GM15510 (cell line): Measurements from ENCODE around the gene RASGRP1.

Experiments used
- POLR2A ChIP-seq: IDR thresholded peaks from 3 replicates; pipeline ENCODE4 v1.6.1; 2011; ENCODE audit warnings: borderline replicate concordance; ENCODE audit not compliant: insufficient read length; ENCODE audit errors: extremely low read depth

RASGRP1 gene

DNA sequence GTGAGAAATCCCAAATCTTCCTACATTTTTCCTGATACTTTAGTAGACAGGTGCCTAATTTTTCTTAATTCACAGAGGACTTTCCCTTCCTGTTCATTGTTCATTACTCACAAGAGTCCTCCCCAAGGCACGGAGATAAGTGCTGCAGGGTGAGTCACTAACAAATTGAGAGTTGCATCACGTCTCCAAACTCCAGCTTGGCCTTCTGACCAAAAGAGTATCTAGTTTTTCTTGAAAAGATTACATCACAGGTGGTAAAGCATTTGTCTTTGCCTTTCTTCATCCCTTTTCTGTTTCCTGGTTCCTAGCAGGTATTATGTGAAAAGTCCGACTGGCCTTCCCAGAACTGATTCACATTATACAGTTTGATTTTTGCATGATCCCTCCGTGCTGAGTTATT, 24.9 kb upstream of the RASGRP1 start:
- no peak for TF ChIP-seq POLR2A

DNA sequence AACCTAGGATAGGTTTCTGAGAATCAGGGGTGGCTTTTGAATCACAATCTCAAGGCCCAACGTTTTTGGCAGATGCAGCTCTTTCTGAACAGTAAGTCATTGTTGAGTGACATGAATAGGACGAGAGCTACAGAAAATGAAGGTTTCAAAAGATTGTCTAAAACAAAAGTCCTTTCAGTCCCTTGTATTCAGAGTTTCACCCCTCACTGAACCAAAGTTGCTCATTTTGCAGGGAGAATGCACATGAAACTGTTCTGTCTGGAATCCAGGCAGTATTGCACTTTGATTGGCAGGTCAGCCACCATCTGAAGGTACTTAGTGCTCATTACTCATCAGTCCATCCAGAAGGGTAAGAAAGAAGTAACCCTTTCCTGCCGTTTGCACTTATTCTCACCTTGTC, 24.1 kb upstream of the RASGRP1 start:
- no peak for TF ChIP-seq POLR2A

DNA sequence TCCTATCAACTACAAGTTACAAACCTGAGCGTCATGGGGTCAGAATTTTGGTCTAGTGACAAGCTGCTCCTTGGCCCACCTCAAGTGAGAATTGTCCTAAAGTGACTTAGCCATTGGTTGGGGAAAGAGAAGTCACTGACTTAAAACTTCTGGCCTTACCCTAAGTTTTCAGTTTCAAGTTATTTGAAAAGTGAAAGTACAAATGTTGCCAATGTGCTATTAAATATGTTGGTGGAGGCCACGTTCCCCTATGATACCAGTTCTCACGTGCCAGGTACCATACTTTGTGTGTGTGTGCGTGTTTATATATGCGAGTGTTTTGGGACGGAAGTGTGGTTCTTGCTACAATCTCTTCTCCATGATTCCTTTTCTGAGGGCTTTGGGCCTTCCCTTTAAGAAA, 22.6 kb upstream of the RASGRP1 start:
- no peak for TF ChIP-seq POLR2A

DNA sequence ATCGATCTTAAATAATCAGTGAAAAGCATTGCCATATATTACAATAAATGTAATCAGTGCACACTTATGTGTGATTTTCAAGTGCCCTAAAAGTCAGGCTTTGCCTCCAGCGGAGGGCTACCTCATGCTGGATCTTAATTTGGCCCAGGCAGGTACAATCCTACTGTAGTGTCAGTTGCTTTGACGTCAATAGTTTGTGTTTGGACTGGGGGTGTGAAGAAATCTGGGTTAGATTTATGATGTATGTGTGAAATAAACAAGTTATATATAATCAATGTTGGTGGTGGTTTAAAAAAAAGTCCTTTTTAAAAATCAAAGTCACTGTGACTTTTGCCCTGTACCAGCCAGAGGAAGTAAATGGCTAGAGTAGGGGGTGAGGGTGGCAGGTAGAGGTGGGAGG, 14.0 kb upstream of the RASGRP1 start:
- TF ChIP-seq POLR2A = no peak

DNA sequence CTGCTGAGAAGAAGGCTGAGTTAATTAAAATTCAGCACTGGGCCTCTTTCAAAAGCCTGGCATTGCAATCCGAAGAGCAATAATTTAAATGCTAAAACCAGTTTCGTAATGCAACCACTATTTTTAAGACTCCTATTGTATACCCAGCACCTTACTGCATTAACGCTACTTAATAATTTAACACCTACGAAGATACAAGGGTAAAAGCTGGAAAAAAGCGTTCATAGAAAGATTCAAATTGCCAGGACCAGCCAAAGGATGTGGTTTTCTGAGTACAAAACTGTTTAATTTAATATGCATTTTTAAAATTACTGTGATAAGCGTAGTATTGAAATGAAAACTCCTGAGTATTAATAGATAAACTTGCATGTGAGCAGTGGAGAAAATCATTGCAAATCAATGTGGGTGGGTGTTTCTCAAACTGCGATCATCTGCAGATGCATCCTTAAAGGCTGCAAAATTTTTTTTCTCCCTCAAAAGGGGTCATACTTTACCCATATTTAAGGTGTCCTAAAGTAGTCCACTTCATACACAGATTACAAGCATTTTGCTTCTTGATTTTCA, 12.9 kb upstream of the RASGRP1 start:
- no peak for TF ChIP-seq POLR2A

DNA sequence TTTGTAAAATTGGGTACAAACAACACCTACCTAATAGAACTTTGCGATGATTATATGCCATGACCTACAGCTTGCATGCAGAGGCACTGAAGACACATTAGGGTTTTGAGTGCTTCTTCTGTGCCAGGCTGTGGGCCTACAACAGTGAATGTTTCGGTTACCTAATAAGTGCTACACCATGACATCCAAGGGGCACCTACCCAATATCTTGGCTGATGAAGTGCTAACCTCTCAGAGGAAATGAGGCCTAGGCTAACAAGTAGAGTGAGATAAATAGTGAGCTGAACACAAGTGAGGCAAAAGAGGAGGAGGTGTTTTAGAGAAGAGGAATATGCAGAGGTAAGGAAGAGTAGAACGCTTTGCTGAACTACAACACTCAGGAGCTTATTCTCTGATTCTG, 12.2 kb upstream of the RASGRP1 start:
- no peak for TF ChIP-seq POLR2A

DNA sequence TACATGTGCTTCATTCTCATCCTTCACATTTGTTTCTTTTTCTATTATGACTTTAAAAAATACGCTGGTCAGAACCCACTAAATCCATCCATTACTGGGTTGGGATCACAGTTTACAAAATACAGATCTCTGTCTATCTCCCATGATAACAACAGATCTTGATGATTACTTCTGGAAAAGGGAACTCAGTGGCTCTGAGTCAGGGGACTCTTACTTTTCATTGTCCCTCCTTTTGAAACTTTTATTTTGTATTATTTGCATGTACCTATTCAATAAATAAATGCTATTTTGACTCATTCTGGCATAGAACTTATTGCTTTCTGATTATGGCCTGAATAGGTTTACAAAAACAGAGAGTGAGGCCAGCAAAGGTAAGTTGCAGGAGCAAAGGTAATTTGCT, 11.6 kb upstream of the RASGRP1 start:
- no peak for TF ChIP-seq POLR2A

DNA sequence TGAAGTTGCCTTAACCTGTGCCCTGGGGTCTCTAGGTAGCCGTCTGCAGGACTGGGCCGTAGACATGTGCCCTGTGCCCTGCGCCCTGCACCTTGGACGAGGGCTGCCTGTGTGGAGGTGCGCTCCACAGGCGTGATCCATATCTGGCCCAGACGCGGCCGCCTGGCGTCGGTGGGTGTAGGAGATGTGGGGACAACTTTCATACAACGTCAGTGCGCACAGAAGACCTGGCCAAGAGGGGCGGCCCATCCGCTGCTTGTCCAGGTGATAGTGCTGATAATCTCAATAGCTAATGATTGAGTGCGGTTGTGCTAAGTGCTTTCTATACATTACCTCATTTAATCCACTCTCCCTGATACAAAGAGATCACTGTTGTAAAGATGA, 665 bp upstream of the RASGRP1 start:
- no peak for TF ChIP-seq POLR2A

DNA sequence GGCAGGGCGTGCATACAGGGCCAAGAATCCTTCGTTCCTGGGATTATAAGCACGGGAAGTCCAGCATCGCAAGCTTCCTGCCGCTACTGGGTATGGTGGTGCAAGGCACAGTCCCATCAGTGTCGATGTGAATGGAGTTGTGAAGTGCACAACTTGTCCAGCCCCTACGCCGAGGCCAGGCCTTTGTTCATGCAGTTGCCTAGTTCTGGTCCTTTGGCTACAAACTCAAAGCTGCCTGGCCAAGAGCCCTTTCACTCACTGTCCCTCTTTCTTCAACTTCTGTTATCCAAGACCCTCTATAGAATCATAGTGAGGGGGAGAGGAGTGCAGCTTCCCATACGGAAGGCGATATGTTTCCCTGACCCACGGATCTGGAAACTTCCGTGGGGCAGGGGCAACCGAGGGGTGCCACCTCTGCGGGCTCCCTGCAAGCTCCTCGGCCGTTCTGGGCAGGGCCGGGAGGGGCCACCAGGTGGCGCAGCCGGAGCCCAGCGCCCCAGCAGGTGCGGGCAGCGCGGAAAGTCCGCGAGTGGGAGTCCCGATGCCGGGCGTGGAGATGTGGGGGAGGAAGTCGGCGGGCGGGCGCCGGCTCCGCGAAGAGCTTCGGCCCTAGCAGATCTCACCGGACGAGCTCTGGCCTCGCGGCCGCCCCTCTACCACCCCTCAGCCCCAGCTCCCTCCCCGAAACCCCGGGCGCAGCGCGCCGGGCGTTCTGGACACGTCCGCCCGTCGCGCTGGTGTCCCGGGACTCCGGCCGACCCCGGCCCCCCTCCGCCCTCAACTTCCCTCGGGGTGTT, 693 bp downstream of the RASGRP1 start:
- TF ChIP-seq POLR2A = no peak

DNA sequence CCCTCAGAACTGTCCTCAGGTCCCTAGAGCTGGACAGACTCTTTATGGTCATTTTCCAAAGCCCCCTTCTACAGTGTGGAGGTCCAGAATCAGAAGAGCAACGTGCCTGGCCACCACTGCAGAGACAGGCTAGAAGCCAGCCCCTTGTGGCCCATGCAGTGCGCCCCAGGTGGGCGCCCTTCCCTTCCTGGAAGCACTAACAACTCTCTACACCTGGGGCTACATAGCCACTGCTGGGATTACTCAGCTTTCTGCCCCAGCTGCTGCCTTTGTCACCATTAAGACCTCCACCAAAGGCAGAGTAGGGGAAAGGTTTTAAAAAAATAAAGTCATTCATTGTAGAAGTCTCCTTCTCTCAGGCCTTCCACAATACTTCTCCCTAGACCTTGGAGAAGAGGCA, 2.3 kb downstream of the RASGRP1 start:
- TF ChIP-seq POLR2A = no peak

DNA sequence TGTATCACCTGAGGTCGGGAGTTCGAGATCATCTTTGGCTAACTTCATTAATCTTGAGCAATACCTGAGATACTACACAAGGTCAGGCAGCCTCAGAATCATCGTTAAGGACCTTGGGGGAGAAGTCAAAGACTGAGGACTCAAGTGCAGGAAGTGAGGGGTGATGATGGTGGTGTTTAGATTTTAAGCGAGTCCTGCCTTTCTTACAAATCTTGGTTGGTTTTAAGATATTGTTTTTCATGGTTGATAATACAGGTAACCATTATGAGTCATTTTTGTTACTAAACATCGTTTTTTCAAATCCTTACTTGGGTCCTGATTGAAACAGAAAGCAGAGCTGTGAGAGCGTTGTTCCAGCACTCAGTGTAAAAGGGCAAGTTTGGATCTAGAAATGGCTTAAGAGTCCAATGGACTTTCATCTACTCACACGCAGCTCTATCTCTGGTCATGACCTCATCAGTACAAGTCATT, 4.1 kb downstream of the RASGRP1 start:
- no peak for TF ChIP-seq POLR2A

DNA sequence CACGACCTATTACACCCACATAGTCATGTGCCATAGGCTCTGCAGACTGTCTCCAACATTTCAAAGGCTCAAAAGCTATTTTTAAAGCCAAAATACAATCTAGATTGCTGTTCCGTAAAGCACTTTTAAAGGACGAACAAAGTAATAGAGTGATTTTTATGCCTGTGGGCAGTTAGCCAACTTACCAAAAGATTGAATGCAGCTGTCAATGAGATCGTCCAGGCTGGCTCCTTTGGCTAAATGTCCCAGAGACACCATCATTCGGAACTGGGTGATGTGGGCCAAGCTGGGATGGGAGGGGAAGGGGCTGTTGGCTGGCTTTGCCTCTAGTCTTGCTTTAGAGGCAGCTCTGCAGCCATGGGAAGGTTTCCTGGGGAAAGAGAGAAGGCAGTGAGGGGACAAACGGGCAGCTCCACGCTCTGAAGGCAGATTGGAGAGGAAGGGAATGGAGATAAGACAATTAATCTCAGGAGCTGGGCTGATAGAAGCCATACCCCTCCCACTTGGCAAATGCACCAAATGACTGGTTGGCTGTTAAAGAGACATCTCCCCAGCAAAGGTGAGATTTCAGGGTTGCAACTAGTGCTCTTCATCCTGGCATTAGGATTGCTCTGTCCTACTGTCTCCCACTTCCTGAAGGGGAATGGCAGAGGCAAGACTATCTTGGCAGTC, 4.8 kb downstream of the RASGRP1 start:
- no peak for TF ChIP-seq POLR2A

DNA sequence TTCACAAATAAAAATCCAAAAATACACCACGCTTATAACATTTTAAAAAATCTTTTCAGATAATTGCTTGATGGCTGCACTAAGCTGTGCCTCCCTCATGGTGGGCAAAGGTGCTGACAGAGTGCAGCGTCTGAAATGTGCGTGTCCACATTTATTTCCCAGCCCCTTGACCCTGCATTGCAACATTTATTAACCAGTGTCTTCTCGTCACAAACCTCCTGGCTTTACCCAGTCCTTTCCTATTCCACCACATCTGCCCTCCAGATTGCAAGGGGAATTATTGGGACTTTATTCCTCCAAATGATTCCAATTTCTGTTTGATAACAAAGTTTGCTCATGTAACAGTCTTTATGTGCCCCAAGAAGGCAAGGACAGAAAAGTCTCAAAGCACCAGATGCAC, 5.5 kb downstream of the RASGRP1 start:
- no peak for TF ChIP-seq POLR2A

DNA sequence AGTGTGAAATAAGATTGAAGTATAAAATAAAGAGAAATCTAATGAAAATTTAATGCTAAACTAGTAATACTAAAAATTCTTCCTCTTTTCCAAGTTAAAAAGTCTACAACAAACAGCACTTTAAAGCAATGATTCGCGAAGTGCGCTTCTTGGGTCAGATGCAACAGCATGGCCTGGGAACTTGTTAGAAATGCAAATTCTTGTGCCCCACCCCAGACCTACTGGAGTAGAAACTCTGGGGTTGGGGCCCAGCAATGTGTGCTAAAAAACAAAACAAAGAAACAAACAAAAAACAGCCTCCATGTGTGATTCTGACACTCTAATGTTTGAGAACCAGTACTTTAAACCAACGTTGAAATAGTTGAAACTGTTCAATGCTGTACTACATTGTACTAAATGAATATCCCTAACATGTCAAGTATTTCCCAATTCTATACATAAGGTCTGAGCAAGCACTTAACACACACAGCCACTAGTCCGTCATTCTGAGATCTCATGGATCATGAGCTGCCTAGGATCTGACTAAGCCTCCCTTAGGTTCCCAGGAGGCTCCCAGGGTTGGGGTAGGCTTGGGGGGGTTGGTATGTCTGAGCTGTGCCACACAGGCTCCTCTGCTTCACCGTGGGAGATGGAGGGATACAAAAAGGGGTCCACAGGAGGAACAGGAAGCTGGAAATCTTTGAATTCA, 6.1 kb downstream of the RASGRP1 start:
- TF ChIP-seq POLR2A = no peak

DNA sequence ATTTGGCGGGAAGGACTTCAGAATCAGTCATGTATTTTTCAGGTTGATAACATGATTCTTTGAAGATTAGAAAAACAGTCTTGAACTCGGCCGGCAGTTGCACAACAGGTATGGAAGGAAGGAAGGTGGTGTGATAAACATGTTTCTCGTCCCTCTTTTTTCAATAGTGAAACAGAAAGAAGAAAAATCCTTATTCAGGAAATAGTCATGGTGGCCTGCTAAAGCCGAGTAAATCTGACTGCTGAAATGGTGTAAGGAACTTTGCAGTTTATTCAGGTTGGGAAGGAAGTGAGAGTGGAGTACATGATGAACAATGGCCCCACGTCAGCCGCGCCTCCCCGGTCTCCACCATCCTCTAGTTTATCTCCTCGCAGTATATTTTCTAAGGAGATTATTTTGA, 6.7 kb downstream of the RASGRP1 start:
- no peak for TF ChIP-seq POLR2A

DNA sequence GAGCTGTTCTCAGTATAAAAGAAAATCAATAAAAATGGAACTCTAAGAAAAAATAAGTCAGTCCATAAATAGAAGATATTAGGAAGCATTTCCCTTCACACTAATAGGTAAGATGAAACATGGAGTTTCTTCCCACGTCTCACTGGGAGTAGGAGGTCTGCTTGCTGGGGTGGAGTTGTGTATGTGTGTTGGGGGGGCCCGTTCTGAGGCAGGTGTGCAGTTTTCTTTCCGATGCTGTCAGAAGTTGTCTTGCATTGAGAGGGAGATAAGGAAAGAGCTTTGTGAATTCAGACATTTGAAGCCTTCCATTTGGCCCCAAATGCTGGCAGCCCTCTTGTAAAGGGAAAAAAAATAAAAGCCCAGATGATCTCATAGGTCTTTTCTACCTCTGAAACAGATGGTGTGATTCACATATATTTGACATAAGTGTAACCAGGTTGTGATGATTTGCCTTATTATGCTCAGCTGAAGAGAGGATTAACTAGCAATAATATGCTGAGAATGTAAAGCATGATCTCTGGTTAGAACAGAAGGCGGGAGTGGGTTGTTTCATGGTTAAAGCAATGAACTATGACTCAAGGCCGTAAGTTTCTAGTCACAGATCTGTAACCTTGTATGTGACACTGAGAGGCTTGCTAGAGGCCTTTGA, 8.8 kb downstream of the RASGRP1 start:
- no peak for TF ChIP-seq POLR2A

DNA sequence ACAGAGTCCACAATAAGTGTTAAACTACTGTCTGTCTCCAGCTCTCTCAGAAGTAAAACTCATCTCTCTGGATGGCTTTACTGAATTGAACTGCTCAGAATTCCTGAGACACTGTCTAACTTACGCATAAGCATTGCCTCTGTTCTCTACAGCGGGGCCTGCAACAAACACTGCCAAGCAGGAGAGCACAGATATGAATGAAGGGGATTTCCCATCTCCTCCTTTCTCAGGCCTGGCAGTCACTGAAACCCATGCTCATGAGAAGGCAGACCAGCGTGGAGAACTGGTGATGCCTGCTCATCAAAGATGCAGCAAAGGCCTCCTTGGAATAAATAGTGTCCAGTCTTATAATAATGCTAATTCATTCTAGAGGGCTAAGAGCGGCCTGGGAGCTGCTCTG, 10.3 kb downstream of the RASGRP1 start:
- TF ChIP-seq POLR2A = no peak
